ENCODE results near the gene TOMM34. TPM values are rescaled to one million over a fixed set of nuclear protein-coding genes. Genes with fewer than 3 reads are reported as not detected.

TOMM34 gene
- total and polyA plus RNA-seq, 2 of the 13 experiments (the other 11 are each of a cell fraction or from before 2014, with no cell fraction given), result 36.2 to 52.0 TPM

DNA sequence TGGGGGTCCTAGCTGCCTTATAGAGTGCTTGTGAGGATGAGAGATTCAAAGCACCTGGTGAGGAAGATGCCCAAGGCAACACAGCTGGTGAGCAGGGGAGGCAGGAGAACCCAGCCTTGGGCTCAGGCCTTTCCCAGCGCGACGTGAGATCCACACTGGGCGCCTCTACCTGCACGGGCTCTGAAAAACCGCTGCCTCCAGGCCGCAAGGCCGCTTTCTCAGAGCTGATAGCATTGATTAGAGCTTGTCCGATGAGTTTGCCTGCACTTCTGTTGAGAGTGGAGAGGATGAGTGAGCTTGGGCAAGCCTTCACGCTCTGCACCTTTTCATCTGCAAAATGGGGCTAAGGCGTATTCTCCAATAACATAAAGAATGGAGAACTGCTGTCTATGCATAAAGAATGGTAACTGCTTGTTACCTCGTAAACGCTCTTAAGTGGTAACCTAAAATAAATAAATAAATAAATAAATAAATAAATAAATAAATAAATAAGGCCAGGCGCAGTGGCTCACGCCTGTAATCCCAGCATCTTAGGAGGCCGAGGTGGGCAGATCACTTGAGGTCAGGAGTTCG is 49.4 kb downstream of the TOMM34 start (continued):
- TF ChIP-seq, protein P1, sequence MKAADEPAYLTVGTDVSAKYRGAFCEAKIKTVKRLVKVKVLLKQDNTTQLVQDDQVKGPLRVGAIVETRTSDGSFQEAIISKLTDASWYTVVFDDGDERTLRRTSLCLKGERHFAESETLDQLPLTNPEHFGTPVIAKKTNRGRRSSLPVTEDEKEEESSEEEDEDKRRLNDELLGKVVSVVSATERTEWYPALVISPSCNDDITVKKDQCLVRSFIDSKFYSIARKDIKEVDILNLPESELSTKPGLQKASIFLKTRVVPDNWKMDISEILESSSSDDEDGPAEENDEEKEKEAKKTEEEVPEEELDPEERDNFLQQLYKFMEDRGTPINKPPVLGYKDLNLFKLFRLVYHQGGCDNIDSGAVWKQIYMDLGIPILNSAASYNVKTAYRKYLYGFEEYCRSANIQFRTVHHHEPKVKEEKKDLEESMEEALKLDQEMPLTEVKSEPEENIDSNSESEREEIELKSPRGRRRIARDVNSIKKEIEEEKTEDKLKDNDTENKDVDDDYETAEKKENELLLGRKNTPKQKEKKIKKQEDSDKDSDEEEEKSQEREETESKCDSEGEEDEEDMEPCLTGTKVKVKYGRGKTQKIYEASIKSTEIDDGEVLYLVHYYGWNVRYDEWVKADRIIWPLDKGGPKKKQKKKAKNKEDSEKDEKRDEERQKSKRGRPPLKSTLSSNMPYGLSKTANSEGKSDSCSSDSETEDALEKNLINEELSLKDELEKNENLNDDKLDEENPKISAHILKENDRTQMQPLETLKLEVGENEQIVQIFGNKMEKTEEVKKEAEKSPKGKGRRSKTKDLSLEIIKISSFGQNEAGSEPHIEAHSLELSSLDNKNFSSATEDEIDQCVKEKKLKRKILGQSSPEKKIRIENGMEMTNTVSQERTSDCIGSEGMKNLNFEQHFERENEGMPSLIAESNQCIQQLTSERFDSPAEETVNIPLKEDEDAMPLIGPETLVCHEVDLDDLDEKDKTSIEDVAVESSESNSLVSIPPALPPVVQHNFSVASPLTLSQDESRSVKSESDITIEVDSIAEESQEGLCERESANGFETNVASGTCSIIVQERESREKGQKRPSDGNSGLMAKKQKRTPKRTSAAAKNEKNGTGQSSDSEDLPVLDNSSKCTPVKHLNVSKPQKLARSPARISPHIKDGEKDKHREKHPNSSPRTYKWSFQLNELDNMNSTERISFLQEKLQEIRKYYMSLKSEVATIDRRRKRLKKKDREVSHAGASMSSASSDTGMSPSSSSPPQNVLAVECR (CRISPR knock-in tag; IDR thresholded peaks at IDR 0.05; ENCODE audit: borderline replicate concordance), result no peak
- no peak for TF ChIP-seq POLR2AphosphoS2 (IDR thresholded peaks at IDR 0.05; ENCODE audit: low read depth, low read length)
- TF ChIP-seq, protein P2, sequence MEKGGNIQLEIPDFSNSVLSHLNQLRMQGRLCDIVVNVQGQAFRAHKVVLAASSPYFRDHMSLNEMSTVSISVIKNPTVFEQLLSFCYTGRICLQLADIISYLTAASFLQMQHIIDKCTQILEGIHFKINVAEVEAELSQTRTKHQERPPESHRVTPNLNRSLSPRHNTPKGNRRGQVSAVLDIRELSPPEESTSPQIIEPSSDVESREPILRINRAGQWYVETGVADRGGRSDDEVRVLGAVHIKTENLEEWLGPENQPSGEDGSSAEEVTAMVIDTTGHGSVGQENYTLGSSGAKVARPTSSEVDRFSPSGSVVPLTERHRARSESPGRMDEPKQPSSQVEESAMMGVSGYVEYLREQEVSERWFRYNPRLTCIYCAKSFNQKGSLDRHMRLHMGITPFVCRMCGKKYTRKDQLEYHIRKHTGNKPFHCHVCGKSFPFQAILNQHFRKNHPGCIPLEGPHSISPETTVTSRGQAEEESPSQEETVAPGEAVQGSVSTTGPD (CRISPR knock-in tag; IDR thresholded peaks at IDR 0.05), result no peak
- no peak for TF ChIP-seq MEIS2 (CRISPR knock-in tag; IDR thresholded peaks at IDR 0.05)
- no peak for TF ChIP-seq ZNF543 (CRISPR knock-in tag; IDR thresholded peaks at IDR 0.05)
- TF ChIP-seq ARNTL (CRISPR knock-in tag; IDR thresholded peaks at IDR 0.05), result no peak
- TF ChIP-seq PHF21A (CRISPR knock-in tag; IDR thresholded peaks at IDR 0.05), result 0 out of 2 replicates have a peak, but pooled peaks have one; percentile 1
- TF ChIP-seq, protein P3, sequence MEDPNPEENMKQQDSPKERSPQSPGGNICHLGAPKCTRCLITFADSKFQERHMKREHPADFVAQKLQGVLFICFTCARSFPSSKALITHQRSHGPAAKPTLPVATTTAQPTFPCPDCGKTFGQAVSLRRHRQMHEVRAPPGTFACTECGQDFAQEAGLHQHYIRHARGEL (CRISPR knock-in tag; IDR thresholded peaks at IDR 0.05), result no peak
- no peak for TF ChIP-seq ZNF274 (CRISPR knock-in tag; IDR thresholded peaks at IDR 0.05)
- TF ChIP-seq, protein P4, sequence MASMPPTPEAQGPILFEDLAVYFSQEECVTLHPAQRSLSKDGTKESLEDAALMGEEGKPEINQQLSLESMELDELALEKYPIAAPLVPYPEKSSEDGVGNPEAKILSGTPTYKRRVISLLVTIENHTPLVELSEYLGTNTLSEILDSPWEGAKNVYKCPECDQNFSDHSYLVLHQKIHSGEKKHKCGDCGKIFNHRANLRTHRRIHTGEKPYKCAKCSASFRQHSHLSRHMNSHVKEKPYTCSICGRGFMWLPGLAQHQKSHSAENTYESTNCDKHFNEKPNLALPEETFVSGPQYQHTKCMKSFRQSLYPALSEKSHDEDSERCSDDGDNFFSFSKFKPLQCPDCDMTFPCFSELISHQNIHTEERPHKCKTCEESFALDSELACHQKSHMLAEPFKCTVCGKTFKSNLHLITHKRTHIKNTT (CRISPR knock-in tag; IDR thresholded peaks at IDR 0.05), result no peak
- TF ChIP-seq ZNF234 (CRISPR knock-in tag; conservative IDR thresholded peaks at IDR 0.05), result peak; percentile 58; the same call in 1 of the 2 replicates
- TF ChIP-seq ZNF30 (CRISPR knock-in tag; IDR thresholded peaks at IDR 0.05), result no peak
- no peak for TF ChIP-seq CHCHD3 (CRISPR knock-in tag; IDR thresholded peaks at IDR 0.05)
- TF ChIP-seq, protein P5, sequence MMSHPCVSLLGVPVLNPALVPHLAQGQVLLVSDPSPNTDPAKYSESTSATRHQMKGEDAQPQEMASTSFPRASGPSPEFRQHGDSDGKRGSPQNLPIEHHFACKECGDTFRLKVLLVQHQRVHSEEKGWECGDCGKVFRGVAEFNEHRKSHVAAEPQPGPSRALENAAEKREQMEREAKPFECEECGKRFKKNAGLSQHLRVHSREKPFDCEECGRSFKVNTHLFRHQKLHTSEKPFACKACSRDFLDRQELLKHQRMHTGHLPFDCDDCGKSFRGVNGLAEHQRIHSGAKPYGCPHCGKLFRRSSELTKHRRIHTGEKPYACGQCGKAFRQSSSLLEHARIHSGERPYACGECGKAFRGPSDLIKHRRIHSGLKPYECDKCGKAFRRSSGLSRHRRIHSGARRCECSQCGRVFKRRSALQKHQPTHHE (CRISPR knock-in tag; IDR thresholded peaks at IDR 0.05; ENCODE audit: borderline replicate concordance), result no peak
- TF ChIP-seq, protein P6, sequence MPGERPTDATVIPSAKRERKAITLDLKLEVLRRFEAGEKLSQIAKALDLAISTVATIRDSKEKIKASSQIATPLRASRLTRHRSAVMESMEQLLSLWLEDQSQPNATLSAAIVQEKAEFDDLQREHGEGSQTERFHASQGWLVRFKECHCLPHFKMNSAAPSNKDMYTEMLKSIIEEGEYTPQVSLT (CRISPR knock-in tag; IDR thresholded peaks at IDR 0.05; ENCODE audit: borderline replicate concordance, low read depth), result no peak; the same call in 1 of the 2 replicates
- TF ChIP-seq NKX3-1 (CRISPR knock-in tag; IDR thresholded peaks at IDR 0.05), result no peak
- TF ChIP-seq HNRNPK (IDR thresholded peaks at IDR 0.05; ENCODE audit: low read depth, low read length, poor library complexity, severe bottlenecking), result no peak
- no peak for TF ChIP-seq HNRNPLL (IDR thresholded peaks at IDR 0.05; ENCODE audit: low read depth, low read length, poor library complexity, severe bottlenecking)
- TF ChIP-seq ZSCAN30 (CRISPR knock-in tag; IDR thresholded peaks at IDR 0.05), result no peak
- TF ChIP-seq, protein P7, sequence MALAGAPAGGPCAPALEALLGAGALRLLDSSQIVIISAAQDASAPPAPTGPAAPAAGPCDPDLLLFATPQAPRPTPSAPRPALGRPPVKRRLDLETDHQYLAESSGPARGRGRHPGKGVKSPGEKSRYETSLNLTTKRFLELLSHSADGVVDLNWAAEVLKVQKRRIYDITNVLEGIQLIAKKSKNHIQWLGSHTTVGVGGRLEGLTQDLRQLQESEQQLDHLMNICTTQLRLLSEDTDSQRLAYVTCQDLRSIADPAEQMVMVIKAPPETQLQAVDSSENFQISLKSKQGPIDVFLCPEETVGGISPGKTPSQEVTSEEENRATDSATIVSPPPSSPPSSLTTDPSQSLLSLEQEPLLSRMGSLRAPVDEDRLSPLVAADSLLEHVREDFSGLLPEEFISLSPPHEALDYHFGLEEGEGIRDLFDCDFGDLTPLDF (CRISPR knock-in tag; IDR thresholded peaks at IDR 0.05), result no peak
